Measurements from ENCODE around the gene B4GALT3.

Gene B4GALT3

GRCh38 chr1:161128591-161129420 lies 48.5 kb downstream of the B4GALT3 start:
- no peak for DNase-seq (ENCODE audit: low read depth)

DNA sequence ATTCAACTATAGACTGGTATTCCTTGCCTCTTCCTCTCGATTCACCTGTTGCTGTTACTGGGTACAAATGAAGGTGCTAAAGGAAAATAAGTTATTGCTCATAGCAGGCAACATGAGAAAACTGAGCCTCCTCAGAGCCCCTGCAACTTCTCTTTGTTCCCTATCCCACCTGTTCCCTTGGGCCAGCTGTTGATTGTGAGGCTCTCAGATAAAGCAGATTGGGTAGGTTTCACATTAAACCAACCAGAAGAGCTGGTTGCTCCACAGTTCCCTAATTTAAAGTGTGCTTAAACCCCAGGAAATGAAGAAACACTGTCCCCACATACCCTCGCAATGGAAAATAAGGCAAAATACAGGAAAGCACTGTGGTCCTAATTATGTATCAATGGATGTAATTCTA lies 49.7 kb downstream of the B4GALT3 start:
- no peak for DNase-seq (ENCODE audit: low read depth)

DNA sequence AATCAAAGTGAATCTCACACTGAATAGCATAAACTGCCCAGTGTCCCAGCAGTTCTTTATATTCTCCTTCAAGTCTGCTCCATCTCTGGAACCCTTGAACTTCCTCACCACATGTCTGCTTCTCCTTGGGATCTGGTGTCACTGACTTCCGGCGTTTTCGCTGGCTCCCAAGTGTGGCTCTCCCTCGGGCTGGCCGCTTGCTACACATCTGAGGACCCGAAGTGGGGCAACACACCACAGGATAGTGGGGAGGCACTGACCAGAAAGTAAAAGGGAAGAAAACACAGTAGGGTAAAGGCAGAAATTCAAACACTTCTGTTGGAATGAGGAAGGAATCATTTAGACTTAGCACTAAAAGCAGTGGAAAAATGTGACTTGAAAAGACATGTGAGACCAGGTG lies 54.3 kb downstream of the B4GALT3 start:
- no peak for DNase-seq (ENCODE audit: low read depth)

DNA sequence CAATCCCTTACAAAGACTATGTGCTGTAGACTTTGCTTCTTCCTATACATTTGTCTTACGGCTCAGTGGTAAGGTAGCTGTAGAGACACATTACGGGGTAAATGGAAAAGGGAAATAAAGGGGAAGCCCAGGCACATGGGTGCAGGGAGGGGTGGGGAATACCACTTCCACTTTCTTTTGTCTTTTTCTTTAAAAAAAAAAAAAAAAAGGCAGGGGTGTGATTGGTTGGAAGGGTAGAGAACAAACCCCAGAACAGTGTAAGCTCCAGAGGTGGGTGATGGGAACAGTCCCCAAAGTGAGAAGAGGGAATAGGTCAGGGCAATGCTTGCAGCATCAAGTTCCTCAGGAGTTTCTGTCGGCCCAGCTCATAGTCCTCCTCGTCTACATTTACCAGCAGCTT lies 55.5 kb downstream of the B4GALT3 start:
- DNase-seq (ENCODE audit: low read depth): no peak
